Fibroblast of skin of abdomen (primary cell): ENCODE results near the gene SNRNP48. TPM values are rescaled to one million over a fixed set of nuclear protein-coding genes. Genes with fewer than 3 reads are reported as not detected.
A peak's percentile ranks its signal among the peaks of the same experiment; 100 is the strongest.

ENCODE experiments used
- DNase-seq: peaks from one replicate; pipeline ENCODE4 v3.0.0-alpha.2; 2013
- polyA plus RNA-seq, 2 experiments: library from polyadenylated mRNA; unstranded; fragments of 120-200 nt; gene quantifications; one replicate each; pipeline ENCODE4 v1.2.1, GENCODE V29; 2013; ENCODE audit not compliant: insufficient read length in 2 of 2

SNRNP48 gene, protein sequence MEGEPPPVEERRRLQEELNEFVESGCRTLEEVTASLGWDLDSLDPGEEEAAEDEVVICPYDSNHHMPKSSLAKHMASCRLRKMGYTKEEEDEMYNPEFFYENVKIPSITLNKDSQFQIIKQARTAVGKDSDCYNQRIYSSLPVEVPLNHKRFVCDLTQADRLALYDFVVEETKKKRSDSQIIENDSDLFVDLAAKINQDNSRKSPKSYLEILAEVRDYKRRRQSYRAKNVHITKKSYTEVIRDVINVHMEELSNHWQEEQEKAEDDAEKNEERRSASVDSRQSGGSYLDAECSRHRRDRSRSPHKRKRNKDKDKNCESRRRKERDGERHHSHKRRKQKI
- 10.8 TPM for polyA plus RNA-seq (2013, experiment 1 of 2; ENCODE audit: insufficient read length)
- 11.1 TPM for polyA plus RNA-seq (2013, experiment 2 of 2; ENCODE audit: insufficient read length)

DNA sequence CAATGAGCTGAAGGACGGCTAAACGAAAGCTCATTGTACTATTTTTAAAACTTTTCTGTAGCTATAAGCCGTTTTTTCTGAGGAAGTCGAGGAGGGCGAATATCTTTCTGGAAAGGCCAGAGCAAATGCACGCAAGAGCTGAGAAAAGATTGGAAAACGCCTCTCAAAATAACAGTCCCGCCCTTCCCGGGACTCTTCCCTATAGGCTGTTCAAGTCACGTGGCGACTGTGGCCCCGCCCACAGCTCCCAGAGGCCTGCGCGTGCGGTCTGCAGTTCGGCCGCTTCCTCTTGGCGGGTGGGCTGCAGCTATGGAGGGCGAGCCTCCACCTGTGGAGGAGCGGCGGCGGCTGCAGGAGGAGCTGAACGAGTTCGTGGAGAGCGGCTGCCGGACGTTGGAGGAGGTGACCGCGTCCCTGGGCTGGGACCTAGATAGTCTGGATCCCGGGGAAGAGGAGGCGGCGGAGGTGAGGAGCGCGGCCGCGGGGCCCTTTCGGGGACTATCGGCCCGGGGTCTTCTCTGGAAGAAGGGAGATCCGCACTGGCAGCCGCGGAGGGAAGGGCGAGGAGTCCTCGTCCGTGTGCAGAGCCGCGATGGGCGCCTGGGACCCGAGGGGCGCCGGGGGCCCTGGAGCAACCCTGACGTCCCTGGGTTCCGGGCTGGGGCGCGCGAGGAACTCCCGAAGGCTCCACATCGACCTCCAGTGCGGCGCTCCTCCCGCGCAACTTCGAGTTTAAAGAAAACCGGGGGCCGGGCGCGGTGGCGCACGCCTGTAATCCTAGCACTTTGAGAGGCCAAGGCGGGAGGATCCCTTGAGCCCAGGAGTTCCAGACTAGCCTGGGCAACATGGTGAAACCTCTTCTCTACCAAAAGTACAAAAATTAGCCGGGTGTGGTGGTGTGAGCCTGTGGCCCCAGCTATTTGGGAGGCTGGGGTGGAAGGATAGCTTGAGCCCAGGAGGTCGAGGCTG is at the start of gene SNRNP48:
TSS of gene SNRNP48 (plus strand) at position 250 of the 969 bp plus-strand sequence. CDS start at position 310, 60 bp downstream.
- DNase-seq, result peak; percentile 92

DNA sequence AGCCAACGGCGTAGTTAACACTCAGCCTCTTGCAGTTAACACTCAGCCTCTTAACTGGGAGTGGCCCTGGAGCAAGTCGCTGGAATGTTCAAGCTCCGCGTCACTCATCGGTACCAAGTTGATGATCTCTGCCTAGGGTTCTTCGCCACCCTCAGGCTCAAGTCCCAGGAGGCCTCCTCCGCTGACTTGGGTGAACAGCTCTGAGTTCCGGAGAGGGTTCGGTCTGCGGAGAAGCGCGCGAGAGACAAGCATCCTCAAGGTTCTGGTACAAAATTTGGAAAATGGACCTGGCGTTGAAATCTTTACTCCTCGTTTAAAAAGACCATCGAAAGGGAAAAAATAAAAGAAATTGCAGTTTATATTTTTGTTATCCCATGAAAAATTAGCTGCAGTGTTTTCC is 49.4 kb upstream of the SNRNP48 start:
- peak; percentile 35 for DNase-seq

DNA sequence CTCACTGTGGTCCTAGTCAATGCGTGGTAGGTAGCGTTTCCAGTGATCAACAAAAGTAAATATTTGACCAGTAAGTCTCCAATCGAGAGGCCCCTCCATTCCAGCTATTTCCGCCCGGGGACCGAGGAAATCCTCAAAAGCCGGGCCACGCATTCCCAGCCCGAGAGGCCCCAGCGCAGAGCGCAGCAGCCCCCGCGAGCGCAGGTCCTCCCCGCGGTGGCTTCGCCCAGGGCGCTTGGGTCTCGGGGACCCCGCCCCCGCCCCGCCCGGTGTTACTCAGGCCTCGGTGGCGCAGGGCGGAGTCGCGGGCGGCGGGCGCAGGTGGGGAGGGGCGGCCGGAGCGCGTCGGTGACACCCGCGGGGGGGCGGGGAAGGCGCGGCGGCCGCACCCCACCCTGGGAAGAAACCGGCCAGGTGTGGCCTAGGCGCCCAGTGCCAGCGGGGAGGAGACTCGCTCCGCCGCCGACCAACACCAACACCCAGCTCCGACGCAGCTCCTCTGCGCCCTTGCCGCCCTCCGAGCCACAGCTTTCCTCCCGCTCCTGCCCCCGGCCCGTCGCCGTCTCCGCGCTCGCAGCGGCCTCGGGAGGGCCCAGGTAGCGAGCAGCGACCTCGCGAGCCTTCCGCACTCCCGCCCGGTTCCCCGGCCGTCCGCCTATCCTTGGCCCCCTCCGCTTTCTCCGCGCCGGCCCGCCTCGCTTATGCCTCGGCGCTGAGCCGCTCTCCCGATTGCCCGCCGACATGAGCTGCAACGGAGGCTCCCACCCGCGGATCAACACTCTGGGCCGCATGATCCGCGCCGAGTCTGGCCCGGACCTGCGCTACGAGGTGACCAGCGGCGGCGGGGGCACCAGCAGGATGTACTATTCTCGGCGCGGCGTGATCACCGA is 48.6 kb upstream of the SNRNP48 start, which contains the start of gene DSP:
TSS of gene DSP (plus strand) at position 497 of the 890 bp plus-strand sequence. CDS start at position 742, 245 bp downstream.
- peak; percentile 39 for DNase-seq

DNA sequence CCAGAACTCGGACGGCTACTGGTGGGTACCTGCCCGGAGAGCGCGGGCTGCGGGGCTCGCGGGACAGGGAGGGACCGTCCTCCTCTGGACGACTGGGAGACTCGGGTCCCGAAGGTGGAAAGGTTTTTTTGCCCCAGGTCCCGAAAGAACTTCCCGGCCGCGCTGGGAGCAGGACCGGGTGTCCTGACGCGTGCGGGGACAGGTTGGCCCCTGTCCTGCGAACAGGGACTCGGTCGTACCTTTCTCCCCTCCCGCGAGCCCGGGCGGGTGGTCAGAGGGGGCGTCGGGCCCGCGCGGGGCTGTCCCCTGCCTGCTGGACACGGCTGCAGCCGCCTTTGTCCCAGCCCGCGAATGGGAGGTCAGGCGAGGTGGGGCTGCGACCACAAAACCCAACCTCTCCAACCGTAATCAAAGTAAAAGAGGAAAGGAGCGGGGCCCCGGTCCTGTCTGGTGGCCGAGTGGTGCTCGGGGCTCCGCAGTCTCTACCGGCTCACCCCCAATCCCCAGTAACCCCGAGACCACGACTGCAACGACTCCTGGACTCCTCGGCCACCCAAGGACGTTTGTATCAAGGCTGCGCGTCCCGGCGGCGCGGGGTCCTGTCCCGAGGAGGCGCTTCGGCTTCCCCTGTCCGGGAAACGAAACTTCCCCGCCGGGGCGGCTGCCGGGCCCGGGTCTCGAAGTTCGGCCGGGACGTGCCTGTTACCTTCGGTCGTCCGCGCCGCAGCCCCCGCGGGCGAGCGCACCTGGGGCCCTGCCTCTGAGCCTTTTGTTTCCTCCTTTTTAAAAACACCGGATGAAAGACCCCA is 47.7 kb upstream of the SNRNP48 start:
- no peak for DNase-seq

DNA sequence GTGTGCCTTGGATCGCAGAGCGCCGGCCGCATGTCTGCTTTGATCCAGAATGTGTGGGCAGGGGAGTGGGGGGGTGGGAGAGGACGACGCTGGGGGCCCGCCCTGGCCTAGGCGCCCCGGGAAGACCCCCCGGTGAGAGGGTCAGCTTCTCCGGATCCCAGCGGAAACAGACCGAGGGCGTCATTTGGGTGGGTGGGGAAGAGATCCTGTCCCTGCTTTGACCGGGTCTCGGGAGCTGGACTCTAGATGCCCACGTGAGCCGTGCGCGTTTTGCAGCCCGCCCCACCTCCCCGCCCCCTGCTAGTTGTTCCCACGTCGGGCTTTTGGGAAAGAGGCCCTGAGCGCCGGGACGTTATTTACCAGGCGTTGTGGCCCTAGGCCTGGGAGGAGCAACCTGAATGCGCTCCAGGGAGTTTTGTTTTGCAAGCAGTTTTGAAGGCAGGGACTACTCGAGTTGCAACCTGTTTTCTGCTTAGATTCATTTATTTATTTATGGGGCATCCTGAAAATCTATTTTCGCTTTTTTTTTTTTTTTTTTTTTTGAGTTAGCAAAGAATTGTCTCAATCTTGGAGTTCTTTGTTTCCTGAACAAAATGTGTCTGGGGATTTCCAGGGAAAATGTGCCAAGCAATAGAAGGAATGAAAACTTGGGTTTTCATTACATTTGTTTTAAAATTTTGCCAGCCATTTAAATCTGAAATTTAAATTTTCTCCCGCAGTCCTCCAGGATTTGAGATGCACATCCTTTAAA is 46.9 kb upstream of the SNRNP48 start:
- peak; percentile 46 for DNase-seq

DNA sequence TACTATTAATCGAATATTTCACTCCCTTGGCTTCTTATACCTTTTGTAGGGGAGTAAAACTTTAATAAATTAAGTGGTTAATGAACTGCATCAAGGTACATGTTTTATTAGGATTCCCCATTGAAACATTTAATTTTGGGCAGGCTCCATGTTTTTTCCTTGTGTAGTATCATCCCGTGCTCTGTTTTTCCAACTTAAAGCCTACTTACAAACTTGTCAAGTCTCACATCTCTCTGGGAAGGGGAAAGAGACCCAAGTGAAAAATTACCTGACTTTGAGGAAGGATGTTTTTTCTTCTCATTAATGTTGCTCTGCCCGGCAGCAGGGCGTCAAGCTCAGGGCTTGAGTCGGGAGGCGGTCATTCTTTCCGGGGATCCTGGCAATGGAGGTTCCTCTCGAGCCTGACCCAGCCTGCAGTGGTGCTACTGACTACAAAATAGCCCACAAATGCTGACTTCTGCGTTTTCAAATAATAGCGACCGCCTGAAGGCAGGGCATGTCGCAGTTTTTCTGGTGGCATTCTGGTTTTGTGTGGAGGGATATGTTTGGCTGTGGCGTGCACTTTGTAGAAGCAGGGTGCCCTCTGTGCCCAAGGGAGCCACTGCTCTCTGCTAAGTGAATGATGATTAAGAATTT is 46.1 kb upstream of the SNRNP48 start:
- DNase-seq, result no peak

DNA sequence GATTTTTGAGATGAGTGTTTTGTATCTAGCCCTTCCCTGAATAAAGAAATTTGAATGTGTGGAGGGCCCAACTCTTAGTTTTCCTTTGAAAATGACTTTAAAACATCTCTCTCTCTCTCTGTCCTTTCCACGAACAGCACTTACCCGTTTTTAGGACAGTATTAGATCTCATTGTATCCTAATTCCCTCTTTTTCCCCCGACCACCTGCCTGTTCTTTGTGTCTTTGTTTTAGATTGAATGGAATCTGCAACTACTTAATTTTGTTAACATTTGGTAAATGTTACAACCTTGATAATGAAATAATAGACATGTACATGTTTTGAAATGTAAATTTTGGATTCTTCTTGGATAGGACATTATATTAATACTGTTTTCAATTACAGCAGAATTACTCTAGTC is 45.4 kb upstream of the SNRNP48 start:
- no peak for DNase-seq

DNA sequence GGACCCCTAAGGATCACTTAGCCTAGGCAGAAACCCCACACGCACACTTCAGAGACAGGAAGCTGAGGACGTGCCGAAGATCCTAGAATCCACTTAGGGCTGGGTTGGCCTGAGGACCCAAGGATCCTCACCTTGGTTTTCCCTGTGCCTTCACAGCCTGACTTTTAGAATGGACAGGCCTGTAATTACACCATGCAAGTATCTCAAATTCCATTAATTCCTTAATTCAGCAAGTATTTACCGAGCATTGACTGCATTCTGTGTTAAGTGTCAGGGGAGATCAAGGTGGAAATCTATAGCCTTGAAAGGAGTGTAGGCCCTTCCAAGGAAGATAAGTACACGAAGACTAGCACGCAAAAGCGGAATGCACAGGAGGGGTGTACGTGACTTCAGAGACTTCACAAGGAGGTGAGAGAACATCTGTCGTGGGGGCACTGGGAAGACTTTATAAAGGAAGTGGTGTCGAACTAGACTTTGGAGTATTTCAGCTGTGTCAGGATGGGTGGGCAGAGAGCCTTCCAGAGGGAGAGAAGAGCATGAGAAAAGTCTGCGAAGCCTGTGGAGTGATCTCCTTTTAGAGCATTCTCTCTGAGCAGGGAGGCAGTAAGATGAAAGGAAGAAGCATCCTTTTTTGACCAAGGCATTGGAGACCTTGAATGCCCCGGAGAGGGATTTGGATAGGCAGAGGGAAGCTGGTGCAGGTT is 44.5 kb upstream of the SNRNP48 start:
- DNase-seq, result no peak

DNA sequence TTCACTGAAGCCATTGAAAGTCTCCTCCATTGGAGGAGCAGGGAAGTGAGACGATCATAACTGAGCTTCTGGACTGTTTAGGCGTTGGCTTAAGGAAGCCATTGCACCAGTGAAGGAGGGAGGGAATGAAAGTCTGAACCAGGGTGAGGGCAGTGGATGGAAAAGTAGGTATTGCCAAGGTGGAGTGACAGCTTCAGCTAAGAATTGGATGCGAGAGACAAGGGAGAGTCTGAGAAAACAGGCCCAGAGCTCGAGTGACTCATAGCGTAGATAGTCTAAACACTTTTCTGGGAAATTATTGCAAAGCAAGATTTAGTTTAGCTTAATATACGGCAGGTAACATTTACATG is 44.0 kb upstream of the SNRNP48 start:
- no peak for DNase-seq

DNA sequence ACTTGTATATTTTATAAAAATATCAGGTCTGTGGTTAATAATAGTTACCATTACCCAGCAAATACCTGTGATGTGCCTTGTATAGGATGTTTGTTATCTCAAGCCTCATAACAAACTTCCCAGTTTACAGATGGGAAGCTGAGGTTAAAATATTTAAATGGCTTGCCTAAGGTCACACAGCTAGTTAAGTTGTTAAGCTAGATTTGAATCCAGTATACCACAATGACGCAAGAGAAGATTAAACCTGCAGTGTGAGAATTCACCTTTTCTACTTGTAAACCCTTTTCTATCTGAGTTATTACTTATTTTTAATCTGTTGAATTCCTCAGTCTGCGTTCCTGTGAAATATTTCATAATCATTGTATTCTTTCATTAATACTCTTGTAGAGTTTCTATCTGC is 43.6 kb upstream of the SNRNP48 start:
- no peak for DNase-seq

DNA sequence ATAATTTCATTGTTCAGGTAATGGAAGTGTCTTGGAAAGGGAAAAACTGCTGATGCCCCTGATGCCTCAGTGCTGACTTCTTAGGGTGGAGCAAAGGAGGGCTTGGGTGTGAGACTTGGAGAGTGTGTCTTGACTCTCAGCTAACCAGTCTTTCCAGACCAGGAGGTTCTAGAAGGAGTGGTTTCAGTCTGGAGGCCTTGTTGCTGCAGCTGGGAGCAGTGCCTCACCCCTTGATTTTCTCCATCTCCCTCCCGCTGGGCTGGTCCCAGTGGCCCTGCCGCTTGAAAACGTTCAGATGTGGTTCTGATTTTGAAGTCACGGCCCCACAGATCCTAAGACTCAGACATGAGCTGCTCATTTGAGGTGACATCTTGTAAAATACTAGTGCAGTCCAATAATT is 43.1 kb upstream of the SNRNP48 start:
- DNase-seq, result no peak

DNA sequence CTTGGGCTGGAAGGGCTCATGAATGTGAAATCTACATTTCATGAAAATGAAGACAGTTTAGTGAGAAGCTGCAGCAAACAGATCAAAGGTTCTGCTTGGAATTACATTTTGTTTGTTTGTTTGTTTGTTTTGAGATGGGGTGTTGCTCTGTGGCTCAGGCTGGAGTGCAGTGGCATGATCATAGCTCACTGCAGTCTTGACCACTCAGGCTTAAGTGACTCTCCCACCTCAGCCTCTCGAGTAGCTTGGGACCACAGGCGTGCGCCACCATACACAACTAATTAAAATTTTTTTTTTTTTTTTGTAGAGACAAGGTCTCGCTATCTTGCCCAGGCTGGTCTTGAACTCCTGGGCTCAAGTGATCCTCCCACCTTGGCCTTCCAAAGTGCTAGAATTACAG is 42.7 kb upstream of the SNRNP48 start:
- DNase-seq, result no peak

DNA sequence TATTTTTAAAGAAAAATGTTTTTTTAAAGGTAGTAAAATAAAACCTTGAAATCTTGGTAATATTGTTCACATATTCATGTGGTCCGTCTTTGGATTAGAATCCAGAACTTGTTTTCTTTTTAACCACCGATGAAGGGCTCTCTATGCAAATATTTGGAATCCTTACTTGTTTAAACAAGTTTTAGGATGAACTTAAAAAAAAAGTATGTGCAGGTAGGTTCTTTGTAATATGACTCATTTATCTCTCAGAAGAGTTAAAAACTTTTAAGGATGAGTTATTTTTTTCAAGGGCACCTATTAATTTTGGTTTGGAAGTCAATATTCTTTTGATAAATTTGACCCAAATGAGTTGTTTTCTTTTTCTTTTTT is 39.6 kb upstream of the SNRNP48 start:
- DNase-seq, result no peak

DNA sequence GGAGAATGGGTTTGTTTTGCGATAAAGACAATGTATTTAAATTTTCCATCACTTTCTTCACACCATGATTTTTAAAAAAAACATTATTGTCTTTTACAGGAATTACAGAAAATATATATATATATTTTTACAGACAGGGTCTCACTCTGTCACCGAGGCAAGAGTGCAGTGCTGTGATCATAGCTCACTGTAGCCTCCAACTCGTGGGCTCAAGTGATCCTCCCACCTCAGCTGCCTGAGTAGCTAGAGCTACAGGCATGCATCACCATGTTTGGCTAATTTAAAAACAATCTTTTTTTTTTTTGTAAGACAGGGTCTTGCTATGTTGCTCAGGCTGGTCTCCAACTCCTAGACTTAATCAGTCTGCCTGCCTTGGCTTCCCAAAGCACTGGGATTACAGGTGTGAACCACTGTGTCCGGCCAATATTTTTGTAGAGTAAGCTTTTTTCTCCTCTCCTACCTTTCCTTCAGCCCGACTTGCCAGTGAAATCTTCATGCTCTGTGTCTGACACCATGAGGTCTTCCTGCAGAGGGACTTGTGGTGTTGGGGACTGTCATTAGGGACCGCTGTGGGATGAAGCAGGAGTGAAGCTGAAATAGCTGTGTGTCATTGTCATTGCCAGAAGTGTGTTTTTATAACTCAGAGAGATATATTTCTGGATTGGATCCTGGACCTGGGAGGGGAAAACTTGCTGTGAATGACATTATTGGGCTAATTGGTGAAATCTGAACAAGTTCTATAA is 35.3 kb upstream of the SNRNP48 start:
- no peak for DNase-seq

DNA sequence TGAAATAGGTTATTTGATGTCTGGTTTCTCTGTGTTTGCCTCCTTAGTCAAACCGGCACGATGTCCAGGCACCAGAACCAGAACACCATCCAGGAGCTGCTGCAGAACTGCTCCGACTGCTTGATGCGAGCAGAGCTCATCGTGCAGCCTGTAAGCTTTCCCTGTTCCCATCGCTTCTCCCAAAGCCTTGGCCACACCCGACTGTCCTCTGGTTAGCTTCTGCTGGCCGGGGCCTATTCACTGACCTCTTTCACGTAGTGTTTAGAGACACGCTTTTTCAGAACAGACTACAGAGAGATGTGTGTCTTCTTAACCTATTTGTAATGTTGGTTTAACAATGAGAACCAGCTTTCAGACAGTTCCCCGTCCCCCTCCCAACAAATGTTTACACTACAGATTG is 34.3 kb upstream of the SNRNP48 start:
- DNase-seq, result no peak

DNA sequence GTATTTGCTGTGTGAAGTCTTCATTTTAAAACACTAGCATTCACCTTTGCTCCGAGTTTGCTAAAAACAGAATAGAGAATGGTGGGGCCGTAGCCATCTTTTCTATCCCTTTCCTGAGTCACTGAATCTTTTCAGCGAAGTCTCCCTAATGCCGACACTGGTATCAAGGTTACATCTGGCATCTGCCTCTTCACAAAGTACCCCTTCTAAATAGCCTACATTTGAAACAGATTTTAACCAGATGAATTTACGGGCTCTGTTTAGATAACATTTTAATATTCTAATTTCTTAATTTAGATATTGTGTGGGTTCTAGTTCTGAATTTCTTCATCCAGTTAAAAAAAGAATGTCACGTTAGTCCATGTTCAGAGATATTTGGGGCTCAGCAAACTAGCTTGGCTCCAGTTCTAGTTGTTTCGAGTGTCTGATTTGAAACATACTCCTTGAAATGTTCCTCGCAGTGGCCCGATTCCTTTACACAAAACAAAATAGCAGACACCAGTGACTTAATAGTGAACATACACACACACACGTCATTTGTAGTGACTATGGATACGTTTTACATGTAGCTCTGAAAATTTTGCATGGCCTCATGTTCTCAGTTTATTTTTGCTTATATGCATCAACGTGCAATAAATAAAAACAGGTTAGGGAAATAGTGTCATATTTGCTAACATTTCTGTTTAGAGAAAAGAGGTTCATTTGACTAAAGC is 33.4 kb upstream of the SNRNP48 start:
- DNase-seq, result no peak

DNA sequence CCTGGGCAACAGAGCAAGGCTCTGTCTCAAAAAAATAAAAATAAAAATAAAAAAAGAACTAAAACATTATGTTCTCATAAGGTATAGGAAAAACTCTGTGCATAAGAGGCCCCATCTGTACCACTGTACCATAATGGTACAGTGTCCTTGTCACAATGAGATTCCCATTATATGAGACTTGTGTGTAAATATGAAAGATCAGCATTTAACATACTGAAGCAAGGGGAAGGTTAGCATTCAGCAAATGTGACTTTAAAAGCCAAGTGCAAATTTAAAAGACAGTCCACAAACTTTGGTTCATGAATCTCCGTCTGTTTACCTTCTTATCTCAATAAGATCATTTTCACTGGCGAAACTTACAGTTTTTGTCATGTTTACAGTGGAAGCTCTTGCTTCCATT is 32.3 kb upstream of the SNRNP48 start:
- no peak for DNase-seq

DNA sequence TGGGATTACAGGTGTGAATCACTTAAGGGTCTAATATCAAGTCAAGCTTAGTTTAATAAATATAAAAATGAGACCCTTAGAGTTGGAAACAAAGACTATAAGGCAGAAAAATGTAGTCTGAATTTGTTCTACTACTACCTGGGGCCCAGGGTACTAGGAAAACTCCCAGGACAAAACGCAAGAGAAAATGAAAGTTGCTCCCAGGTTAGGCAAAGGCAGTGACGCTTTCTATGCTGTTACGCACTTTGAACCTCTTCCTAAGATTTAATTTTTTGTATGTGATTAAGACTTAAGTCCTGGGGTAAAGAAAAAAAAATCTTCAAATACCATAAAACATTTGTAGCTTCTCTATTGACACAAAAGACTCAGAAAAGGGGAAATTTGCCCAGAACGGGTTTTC is 31.2 kb upstream of the SNRNP48 start:
- no peak for DNase-seq
